Ecto neural progenitor cell (in vitro differentiated cells): ENCODE measurements around the gene SPAG7.
"Not testable (repeated sequence)": the region's sequence is repeated elsewhere in the genome, so short reads cannot be mapped to it uniquely, and the experiment has no call there.

ENCODE experiments used
- DNase-seq: peaks from one replicate; pipeline ENCODE4 v3.0.0-alpha.2; 2018; ENCODE audit warnings: low spot score

Gene SPAG7

DNA sequence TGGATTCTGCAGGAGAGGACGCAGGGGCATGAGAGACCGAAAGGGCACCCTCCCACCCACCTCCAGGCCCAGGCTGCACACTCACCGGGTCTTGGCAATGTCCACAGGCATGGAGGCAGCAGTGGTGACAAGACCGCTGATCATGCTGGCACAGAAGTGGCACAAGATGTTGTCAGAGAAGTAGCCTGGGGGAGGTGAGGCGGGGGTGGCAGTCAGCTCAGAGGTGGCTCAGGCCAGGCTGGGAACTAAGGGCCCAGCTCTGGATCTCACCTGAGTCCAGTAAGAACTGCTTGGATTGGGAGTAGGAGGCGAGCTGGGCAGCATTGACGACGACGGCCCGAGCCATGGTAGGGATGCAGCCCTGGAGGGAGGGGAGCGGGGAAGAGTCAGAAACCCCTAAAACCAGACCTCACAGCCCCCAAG, 29.5 kb downstream of the SPAG7 start:
- DNase-seq = peak; percentile 48

DNA sequence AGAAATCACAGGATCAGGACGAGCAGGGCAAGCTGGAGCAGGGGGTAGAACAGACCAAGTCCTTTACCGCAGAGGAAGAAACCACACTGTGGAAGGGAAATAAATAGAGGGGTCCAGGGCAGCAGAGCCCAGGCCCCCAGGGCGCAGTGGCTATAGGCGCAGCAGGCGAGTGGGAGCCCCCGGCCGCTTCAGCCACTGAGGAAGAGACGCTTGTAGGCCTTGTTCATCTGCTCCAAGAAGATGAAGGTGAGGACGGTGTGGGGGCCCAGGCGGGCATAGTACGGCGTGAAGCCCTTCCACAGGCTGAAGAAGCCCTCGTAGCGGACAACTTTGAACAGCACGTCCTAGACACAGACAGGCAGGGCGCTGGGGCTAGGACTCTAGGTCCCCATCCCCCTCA, 30.1 kb downstream of the SPAG7 start:
- DNase-seq = no peak

DNA sequence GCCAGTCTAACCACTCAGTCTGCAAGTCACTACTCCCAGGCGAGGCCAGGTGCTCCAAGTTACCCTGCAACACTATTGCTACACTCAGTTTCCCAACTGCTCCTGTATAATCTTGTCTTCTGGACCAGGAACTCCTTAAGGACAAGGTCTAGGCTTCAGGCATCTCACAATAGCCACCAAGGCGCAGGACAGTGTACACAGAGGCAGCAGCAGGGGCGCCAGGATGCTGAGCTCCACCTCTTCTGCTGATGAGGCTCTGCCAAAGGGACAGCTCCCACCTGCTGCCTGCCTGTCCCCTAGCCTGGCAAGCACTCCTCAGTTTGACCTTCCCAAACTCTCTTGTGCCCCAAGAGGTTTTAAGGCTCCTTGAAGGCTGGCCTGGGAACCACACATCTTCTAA, 31.2 kb downstream of the SPAG7 start:
- DNase-seq = no peak

DNA sequence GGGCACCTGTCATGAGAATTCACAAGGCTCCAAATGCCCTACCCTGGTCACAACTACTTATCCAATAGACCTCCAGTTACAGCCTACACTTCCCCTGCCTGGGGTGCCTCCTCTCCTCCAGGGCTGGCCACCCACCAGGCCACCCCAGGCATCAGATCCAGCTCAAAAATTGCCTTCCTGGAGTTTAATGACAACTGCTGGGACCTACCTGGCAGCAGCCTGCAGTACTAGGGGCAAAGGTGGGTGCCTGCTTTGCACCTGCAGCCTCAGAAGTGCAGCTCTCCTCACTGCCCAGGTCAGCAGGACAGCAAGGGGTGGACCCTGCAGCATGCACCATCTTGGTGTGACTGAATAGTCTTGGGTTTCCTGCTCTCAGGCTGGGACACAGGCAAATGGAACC, 32.0 kb downstream of the SPAG7 start:
- DNase-seq = no peak

DNA sequence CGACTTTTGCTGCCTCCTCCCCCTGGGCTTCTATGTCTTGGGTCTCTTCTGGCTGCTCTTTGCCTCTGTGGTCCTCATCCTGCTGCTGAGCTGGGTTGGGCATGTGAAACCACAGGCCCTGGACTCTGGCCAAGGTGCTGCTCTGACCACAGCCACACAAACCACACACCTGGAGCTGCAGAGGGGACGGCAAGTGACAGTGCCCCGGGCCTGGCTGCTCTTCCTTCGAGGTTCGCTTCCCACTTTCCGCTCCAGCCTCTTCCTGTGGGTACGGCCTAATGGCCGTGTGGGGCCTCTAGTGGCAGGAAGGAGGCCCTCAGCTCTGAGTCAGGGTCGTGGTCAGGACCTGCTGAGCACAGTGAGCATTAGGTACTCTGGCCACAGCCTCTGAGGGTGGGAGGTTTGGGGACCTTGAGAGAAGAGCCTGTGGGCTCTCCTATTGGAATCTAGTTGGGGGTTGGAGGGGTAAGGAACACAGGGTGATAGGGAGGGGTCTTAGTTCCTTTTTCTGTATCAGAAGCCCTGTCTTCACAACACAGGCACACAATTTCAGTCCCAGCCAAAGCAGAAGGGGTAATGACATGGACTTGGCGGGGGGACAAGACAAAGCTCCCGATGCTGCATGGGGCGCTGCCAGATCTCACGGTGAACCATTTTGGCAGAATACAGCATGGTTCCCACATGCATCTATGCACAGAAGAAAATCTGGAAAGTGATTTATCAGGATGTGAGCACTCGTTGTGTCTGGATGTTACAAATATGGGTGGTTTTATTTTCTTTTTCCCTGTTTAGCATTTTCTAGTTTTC, 33.2 kb downstream of the SPAG7 start:
- peak; percentile 56 for DNase-seq

DNA sequence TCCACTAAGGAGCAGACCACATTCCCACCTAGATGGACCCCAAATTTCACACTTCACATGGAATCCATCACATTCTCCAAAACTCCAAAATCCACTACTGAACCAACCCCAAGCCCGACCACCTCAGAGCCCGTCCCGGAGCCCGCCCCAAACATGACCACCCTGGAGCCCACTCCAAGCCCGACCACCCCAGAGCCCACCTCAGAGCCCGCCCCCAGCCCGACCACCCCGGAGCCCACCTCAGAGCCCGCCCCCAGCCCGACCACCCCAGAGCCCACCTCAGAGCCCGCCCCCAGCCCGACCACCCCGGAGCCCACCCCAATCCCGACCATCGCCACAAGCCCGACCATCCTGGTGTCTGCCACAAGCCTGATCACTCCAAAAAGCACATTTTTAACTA, 34.0 kb downstream of the SPAG7 start:
- DNase-seq = no peak

DNA sequence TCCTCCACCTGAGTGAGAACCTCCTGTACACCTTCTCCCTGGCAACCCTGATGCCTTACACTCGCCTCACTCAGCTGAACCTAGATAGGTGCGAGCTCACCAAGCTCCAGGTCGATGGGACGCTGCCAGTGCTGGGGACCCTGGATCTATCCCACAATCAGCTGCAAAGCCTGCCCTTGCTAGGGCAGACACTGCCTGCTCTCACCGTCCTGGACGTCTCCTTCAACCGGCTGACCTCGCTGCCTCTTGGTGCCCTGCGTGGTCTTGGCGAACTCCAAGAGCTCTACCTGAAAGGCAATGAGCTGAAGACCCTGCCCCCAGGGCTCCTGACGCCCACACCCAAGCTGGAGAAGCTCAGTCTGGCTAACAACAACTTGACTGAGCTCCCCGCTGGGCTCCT, 34.9 kb downstream of the SPAG7 start:
- DNase-seq = peak; percentile 46

DNA sequence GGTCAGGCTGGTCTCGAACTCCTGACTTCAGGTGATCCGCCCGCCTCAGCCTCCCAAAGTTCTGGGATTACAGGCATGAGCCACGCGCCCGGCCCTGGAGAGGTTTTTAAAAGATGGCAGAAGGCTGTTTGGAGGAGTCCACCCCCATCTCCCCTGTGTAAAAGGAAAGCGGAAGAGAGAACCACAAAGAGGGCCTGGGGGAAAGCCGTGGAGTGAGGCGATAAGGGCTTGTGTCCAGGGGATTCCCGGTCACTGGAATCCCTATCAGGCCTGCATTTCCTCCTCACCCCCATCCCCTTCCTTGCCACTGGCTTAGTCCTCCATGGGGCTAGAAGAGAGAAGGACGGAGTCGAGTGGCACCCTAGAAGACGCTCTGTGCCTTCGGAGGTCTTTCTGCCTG, 35.7 kb downstream of the SPAG7 start, which contains the start of gene GP1BA:
Gene GP1BA (plus strand): TSS at position 315 of the 400 bp plus-strand sequence. CDS start 328 bp downstream, outside the sequence.
- DNase-seq = no peak

DNA sequence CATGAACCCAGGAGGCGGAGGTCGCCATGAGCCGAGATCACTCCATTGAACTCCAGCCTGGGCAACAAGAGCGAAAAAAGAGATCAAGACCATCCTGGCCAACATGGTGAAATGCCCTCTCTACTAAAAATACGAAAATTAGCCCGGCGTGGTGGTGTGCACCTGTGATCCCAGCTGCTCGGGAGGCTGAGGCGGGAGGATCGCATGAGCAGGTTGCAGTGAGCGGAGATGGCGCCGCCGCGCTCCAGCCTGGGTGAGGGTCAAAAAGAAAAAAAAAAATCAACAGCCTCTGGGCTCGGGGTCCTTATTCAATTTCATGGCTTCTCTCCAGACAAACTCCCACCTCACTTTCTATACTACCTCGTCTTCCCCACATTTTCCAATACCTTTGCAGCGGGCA, 38.7 kb downstream of the SPAG7 start:
- DNase-seq = no peak

DNA sequence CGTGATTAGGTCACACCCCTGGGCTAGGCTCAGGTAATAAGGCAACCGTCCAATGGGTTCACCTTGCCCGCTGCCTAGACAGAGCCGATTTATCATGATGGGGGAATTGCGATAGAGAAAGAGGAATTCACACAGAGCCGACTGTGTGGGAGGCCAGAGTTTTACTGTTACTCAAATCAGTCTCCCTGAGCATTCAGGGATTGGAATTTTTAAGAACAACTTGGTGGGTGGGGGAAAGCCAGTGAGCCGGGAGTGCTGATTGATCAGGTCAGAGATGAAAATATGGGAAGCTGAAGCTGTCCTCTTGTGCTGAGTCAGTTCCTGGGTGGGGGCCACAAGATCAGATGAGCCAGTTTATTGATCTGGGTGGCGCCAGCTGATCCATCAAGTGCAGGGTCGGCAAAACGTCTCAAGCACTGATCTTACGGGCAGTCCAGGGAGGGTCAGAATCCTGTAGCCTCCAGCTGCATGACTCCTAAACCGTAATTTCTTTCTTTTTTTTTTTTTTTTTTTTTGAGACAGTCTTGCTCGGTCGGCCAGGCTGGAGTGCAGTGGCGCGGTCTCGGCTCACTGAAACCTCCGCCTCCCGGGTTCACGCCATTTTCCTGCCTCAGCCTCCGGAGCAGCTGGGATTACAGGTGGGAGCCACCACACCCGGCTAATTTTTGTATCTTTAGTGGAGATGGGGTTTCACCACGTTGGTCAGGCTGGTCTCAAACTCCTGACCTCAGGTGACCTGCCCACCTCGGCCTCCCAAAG, 40.9 kb downstream of the SPAG7 start:
- DNase-seq = not testable (repeated sequence)

DNA sequence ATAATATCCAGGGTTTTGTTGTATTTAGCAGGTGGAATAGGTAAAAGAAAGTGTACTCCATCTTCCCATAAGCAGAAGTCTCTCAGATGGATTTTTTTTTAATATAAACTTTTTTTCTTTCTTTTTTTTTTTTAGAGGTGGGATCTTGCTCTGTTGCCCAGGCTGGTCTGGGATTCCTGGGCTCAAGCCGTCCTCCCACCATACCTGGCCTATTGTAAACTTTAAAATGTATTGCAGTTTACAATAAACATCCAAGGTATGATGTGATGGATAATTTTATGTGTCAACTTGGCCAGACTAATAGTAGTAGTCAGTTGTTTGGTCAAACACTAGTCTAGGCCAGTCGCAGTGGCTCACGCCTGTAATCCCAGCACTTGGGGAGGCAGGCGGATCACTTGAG, 46.3 kb downstream of the SPAG7 start:
- no peak for DNase-seq

DNA sequence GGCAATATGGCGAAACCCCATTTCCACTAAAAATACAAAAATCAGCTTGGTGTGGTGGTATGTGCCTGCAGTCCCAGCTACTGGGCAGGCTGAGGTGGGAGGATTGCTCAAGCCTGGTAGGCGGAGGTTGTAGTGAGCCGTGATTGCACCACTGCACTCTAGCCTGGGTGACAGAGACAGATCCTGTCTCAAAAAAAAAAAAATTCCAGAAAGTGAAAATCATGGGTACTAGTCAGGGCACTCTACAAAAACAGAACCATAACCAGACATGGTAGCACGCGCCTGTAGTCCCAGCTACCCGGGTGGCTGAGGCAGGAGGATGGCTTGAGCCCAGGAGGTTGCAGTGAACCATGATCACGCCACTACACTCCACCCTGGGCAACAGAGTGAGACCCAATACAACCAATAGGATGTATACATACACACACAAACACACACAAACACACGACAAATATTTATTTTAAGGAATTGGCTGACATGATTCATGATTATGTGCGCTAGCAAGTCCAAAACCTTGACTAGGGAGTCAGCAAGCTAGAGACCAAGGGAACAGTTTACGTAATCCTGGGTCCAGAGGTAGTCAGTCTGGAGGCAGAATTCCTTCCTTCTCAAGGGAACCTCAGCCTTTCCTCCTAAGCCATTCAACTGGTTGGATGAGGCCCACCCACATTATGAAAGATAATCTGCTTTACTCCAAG, 47.1 kb downstream of the SPAG7 start:
- DNase-seq = no peak

DNA sequence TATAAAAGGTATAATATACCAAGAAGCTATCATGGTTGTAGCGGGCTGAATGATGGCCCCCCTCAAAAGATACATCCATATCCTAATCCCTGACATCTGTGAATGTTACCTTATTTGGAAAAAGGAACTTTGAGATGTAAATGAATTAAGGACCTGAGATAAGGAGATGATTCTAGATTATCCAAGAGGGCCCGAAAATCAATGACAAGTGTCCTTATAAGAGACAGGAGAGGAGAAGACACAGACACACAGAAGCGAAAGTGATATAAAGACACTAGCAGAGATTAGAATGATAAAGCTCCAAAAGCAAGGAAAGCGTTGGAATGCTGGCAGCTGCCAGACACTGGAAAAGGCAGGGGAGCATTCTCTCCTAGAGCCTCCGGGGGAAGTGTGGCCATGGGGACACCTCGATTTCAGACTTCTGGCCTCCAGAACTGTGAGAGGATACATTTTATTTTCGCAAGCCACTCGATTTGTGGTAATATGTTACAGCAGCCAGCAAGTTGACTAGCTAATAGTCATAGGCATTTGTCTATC, 48.0 kb downstream of the SPAG7 start:
- peak; percentile 41 for DNase-seq

DNA sequence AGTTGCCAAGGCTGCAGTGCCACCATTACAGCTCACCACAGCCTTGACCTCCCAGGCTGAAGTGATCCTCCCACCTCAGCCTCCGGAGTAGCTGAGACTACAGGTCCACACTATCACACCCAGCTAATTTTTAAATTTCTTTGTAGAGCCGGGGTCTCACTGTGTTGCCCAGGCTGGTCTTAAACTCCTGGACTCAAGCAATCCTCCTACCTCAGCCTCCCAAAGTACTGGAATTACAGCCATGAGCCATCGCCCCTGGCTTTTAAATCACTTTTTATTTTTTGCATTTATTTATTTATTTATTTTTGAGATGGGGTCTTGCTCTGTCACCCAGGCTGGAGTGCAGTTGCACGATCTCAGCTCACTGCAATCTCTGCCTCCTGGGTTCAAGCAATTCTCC, 53.1 kb downstream of the SPAG7 start:
- DNase-seq = not testable (repeated sequence)

DNA sequence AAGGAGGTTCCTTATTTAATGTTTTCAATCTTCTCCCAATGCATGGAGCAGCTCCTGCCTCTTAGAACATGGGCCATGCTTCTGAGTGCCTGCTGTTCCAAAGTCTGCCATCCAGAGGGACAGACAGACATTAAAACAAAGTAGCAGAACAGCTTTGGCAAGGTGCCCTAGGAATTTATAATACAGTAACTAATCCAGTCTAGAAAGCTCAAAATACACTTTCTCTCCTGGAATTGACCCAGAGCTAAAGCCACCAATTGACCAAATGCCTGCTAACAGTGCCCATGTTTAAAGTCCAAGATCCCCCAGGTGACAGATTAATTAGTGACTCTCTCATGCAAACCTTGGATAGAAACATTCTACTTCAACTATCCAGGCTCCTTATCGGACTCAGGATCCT, 53.6 kb downstream of the SPAG7 start:
- no peak for DNase-seq
